HG02610 (cell line): ENCODE results near the gene PPP2R5E.
"Not testable (repeated sequence)": the region's sequence is repeated elsewhere in the genome, so short reads cannot be mapped to it uniquely, and the experiment has no call there.

Source experiments
- ATAC-seq: cut with Tn5 transposase; IDR thresholded peaks from one replicate; pipeline ENCODE4 v1.9.1; 2021; ENCODE audit warnings: mild to moderate bottlenecking, moderate library complexity; ENCODE audit not compliant: unreplicated experiment

The PPP2R5E gene

DNA sequence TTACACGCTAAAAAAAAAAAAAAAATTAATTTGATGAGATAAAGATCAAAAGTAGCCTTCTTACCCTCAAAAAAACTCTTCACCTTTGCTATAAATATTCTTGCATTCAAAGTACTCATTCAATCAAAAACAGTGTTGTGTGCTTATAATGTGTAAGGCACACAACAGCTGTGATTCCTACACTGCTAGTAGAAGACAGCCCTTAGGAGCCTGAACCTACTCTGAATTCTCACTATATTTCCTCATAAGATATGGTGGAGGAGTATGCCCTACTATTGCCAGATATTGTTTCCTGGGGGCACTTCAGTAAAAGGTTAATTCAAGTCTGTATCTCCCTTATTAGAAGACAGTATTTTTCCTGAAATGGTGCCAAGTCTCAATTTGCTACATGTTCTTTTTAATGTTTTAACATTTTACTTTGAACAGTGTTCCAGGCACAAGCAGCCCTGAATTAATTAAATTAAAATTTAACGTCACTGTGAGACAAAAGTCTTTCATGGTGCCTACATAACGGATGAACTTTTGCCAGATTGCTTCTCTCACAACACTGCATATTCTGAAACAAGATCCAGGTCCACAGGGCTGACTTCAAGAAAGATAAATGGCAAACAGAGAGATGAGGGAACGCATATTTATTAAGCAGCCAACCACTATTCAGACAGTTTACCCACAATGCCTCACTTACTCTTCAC lies 19.3 kb downstream of the PPP2R5E start:
- ATAC-seq = no peak

DNA sequence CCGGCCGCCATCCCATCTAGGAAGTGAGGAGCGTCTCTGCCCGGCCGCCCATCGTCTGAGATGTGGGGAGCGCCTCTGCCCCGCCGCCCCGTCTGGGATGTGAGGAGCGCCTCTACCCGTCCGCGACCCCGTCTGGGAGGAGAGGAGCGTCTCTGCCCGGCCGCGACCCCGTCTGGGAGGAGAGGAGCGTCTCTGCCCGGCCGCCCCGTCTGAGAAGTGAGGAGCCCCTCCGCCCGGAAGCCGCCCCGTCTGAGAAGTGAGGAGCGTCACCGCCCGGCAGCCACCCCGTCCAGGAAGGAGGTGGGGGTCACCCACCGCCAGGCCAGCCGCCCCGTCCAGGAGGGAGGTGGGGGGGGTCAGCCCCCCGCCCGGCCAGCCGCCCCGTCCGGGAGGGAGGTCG lies 20.7 kb downstream of the PPP2R5E start:
- ATAC-seq = not testable (repeated sequence)

DNA sequence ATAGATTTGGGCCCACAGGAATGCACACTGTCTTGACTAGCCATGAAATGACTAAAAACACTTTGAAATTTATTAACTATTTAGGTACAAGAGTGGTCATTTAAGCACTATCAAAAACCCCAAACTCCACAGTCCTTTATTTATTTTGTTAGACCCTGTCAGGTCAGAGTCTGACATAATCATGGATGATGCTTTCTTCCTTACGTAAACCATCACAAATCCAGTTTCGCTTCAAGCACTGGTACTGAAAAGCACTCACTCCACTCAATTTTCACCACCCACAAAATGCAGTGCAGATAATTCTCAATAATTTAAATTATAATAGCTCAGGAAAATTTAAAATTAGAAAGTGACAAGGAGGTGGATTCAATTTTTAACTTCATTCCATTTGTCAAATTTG lies 25.8 kb downstream of the PPP2R5E start:
- no peak for ATAC-seq

DNA sequence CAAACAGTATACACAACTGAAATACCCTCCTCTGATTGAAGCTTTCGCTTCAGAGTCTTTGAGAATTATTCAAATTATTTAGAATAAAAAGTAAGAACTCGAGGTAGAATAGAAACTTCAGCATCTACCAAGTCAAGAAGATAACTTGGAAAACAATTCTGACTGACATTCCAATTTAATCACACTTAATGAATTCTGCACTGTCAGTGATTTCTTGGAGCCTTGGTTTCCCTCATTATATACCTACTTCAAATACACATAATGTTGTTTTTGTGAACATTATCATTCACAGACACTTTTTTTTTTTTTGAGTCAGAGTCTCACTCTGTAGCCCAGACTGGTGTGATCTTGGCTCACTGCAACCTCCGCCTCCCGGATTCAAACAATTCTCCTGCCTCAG lies 27.9 kb downstream of the PPP2R5E start:
- no peak for ATAC-seq

DNA sequence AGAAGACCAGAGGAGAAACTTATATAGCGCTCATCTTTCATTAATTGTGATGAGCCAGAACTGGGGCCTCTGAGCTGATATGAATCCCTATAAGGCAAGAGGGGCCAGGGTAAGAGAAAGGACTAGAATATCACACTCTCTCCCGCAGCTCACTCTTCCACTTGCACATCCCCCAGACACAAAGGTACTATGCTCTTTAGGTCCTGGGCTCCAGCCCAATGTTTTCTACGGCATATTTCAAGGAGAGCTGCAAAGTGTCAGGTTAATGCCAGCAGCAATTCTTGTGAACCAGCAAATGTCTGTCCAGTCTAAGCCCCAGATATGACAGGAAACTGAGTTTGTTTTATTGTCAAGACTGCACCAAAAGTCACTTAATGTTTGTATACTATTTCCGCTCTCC lies 29.4 kb downstream of the PPP2R5E start:
- no peak for ATAC-seq

DNA sequence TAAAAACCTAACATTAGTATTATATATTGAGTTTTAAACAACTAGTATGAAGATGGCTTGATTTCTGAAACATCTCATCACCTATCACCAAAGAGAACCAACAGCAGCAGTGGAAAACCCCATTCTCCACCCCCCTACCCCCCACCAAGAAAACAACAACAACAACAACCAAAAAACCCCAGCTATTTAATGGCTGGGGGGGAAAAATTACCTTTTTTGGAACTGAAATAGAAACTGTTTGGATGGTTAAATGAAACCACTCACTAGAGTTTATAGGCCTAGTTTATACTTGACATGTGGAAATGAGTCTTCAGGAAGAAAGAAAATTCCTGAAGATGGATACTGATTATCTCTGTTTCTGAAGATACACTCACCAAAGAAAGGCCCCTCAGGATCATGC lies 30.3 kb downstream of the PPP2R5E start:
- ATAC-seq = no peak

DNA sequence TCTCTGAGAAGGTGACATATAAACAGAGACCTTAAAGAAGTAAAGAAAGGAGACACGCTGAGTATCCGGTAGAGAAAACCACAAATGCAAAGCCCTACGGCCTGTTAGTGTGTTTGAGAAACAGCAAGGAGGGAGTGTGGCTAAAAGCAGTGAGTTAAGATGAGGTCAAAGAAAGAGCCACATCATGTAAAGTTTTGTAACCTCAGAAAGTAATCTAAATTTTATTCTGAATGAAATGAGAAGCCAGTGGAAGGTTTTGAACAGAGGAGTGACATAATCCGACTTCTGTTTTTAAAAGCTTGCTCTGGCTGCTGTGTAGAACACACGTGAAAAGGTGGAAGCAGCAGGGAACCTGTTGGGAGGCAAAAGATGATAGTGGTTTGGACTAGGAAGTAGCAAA lies 32.6 kb downstream of the PPP2R5E start:
- peak; percentile 87 for ATAC-seq

DNA sequence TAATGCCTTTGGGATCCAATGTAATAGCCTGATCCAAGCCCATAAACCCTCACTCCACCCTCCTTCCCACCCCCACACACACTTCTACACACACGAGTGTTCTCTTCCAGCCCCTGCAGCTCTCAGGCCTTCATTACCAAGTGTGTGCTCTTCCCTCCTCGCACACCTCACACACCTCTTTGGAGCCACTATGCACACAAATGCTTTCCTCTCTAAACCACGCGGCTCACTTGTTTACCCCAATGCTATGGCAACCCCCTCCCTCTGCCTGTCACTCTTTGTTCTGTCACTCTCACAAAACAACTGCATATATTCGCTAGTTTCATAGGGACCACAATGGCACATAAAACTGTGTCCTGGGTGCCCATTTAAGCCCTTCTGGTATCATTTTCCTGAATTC lies 35.1 kb downstream of the PPP2R5E start:
- ATAC-seq = no peak

DNA sequence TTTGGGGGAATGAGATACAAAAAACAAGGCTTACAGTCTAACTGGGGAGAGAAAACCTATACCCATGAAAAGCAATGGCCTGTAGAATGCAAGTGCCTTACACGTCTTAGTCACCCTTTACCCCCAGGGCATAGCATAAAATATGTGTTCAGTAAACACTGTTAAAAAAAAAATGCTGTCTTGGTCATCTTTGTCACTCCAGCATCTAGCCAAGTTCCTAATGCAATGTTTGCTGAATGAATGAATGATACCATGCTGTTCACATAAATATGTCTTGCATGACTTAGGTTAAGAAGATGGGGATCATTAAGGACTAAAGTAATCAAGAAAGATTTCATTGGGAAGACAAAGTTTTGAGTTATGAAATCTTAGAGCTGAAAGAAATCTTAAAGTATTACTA lies 38.5 kb downstream of the PPP2R5E start:
- no peak for ATAC-seq

DNA sequence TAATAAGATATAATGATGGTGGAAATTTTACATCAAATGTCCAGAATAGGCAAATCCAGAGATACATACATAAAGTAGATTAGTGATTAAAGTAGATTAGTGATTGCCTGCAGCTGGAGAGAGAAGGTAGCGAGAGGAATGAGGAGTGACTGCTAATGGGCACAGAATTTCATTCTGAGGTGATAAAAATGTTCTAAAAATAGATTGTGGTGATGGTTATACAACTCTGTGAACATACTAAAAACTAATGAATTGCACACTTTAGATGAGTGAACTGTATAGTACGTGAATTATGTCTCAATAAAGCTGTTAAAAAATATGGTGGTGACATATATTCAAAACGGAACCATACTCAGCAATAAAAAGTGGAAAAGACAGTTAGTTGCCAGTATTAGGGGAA lies 41.7 kb downstream of the PPP2R5E start:
- no peak for ATAC-seq

DNA sequence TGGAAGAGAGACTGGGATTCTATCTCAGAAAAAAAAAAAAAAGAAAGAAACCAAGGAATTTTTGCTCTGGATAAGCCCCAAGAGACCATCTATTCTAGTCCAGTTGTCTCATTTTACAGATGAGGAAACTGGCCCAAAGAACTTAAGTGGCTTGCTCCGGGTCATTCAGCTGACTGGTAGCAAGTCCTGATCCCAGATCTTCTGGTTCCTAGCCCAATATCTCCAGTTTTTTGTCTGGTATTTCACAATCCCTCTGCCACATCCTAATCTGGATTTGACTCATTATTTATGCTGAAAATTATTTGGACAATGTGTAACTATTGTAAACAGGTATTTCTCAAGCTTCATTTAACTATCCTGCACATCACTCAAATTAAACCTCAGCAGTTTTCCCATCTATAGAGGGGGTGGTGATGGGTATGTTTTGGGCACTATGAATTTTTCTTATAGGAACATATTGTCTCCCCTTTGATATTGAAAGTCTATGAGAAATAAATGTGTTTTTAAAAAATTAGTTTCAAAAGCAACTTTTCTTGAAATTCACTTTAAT lies 43.4 kb downstream of the PPP2R5E start:
- no peak for ATAC-seq

DNA sequence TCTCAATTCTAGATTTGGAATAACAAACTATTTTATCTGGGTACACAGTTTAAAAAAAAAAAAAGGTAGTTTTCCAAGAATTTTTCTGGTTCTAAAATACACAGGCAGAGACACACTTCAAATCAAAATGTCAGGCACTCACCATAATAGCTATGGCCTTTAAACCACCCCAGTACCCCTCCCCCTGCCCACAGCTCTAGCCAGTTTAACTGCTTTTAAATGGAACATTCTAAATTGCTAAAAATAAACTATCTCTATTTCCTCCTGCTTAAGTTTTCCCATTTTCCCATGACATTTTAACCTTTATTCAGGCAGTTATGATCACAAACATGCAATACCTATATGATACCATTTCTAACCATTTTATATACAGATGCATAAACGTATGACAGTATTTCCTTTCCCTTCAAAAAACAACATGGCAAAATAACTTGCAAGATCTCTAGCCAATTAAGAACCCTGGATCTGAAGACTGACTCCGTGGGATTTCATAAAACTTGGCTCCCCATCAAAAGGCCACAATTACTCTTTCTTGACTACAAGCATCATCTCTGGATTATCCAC lies 46.3 kb downstream of the PPP2R5E start:
- no peak for ATAC-seq

DNA sequence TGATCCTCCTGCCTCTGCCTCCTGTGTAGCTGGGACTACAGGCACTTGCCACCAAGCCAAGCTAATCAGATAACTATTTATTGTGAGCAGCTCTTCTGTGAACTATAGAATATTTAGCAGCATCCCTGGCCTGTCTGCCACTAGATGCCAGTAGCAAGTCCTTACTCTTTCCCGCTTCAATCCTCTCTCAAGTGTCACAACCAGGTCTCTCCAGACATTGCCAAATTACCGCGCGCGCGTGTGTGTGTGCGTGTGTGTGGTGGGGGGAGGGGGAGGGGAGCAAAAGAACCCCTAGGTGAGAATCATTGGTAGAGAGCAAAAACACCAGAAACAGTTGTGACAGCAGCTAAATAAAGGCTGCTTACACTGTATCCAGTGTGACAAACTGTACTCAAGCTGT lies 49.9 kb downstream of the PPP2R5E start:
- ATAC-seq = no peak

DNA sequence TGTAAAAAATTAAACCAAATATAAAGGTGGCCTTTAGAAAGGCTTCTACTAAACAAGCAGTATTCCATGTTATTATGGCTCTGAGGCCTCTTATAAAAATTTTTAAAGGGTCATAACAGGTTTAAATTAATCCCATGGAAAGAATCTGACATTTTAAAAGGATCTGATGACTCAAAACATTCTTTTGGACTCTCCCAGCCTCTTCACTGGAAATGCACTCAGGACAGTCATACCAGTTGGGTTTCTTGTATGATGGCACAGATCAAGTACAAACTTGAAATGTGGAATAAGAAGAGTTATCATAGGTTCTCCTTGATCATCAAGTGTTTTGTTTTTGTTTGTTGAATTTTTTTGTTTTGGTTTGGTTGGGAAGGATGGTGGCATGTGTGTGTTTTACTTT lies 50.8 kb downstream of the PPP2R5E start:
- ATAC-seq = peak; percentile 41

DNA sequence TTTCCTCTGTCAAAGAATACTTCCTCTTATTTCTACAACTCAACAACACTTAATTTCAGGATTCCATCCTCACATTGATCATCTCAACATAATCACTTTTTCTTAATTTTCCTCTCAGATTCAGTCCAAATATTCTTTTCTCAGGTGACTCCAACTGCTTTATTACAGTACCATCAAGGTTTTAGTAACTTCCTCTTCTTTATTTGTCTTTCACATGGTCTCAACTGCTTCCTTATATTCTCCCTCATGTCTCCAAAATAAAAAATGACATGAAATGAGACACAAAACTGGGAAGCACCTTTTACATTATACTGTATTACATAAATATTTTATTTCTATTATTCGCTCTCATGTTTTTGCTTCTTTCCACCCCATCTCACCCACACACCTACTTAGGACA lies 55.5 kb downstream of the PPP2R5E start:
- ATAC-seq = no peak

DNA sequence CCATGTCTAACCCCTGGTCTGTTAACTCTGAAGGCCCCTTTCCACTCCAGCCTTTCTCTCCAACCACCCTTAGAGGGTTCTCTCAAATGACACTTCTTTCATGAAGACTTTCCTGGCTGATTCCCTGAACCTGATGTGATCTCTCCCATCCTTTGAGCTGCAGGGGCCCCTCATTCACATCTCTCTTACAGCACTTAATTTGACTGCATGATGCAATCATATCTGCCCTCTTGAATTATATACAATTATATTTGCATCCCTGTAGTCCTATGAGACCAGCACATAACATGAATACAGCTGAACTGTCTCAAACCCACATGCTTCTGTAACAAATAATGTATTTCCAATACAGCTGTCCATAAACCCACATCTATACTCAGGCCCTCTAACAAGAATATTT lies 56.4 kb downstream of the PPP2R5E start:
- no peak for ATAC-seq

DNA sequence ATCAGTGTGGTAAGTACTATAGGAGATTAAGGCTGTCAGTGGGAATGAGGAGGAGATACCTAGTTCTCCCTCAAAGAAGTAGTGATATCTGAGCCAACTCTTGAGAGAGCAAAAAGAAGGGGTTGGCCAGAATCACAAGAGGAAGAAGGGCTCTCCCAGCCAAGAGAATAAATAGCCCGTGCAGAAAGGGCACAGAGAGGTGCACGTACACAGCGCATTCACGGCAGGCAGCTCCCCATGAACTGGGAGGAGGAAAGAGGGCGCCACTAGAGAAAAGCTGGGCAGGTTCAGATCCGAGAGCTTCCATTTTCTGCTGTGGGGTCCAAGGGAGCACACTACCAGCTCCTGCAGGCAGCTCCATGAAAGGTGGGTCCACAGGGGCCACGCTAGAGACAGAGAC lies 59.9 kb downstream of the PPP2R5E start:
- ATAC-seq = no peak

DNA sequence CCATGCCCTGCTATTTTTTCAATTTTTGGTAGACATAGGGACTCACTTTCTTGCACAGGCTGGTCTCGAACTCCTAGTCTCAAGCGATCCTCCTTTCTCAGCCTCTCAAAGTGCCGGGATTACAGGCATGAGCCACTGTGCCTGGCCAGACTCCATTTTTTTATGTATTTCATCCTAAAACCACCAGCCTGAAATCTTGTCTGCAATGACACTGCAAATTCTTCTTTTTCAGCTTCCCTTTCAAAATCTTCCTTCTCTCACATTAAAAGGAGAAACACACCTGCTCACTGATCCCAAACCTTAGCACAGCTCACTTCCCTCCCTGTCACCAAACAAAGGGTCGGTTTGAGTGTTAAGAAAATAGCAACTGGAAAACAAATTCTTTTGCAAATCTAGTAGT lies 62.6 kb downstream of the PPP2R5E start:
- no peak for ATAC-seq

DNA sequence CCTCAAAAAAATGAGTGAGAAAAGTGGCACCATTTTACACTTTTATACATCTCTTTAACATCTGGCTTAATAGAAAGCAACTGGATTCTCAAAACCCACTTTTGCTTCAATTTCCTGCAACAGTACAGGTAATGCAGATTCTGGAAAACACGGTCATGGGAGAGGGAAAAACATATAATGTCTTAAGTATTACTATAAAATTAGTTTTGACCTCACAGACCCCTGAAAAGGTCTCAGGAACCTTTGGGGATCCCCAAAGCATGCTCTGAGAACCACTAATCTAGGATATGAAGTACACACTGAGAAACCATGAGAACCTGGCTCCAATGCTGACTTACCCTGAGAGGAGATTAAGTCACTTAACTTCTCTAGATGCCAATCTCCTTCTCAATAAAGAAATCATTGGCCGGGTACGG lies 64.7 kb downstream of the PPP2R5E start:
- peak; percentile 66 for ATAC-seq

DNA sequence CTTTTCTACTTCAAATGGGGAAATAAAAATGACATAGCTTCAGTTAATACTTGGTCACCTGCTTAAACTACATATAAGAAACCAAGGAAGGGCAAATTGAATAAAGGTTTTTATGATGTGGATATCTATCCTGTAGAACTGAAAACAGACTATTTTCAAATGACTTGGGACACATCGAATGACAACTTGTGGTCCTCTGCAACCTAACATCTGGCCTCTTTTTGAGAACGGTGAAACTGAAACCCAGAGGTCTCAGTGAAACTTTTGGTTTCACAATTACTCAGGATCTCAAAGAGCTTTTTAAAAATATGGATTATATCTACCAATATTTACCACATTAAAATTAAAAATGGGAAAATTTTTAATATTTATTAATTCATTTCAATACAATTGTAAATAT lies 65.2 kb downstream of the PPP2R5E start:
- peak; percentile 89 for ATAC-seq

DNA sequence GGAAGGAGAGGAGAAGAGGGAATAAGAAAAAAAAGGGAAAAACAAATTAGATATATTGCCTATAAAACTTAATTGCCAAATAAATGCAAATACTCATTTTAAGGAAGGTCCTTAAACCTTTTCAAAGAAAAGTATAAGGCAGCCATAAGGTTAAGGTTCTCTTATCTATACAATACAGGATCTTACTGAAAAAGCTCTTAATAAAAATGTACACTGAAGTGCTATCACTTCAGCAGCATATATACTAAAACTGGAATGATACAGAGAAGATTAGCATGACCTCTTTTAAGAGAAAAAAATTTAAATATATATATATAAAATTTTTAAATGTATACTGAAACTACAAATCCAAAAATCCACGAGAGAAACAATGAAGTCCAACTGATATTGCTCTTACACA lies 65.6 kb downstream of the PPP2R5E start:
- ATAC-seq = no peak

DNA sequence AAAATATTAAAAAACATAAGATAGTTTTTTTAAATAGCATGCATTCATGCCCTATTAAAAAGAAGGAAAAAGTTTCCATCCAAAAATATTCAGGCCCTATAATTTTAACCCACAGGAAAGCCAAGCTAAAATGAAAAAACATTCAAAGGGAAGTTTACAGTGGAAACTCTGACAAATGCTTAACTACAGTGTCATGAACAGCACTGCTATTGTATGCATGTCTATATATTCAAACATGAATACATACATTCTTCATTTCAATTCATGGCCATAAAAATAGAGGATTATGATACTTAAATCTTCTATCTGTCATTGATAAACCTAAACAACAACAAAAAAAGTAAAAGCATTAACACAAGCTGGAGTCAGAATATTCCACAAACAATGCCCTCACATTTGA lies 67.4 kb downstream of the PPP2R5E start:
- no peak for ATAC-seq

DNA sequence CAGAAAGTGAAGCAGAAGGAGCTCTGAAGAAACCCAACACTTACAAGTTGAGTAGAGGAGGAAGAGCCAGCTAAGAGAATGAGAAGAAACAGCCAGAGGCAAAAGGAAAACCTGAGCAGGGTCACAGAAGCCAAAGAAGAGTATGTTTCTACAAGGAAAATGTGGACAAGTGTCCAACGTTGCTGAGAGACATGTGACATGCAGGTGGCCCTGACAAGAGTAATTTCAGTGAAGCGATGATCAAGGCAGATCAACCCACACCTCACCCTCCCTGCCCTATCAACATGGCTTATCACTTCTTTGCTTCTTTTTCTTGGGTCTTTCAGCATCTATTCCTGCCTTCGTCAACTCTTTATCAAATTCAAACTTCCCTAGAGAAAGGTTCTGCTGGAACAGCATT lies 68.3 kb downstream of the PPP2R5E start:
- no peak for ATAC-seq
